ENCODE data around the gene SLIT3. TPM values are rescaled to one million over a fixed set of nuclear protein-coding genes. Genes with fewer than 3 reads are reported as not detected.

Gene SLIT3
- total and polyA plus RNA-seq, 2 experiments from 2014 or later: 58.4 to 96.7 TPM

- Histone ChIP-seq H3K27me3 (no peaks in the 10 kb centered on the region), H3K4me2 (no peak overlapping the region), H4K20me1 (ENCODE audit: insufficient read depth, poor library complexity, severe bottlenecking) (peaks cover 2% of the 10 kb centered on the region), H3K79me2 (no peaks in the 10 kb centered on the region), H3K4me1 (ENCODE audit: insufficient read depth) (peaks cover 6% of the 10 kb centered on the region), H3K9me2 (replicated peaks; ENCODE audit: insufficient read depth) (no peaks in the 10 kb centered on the region), H3K9me3 (ENCODE audit: low read depth) (no peaks in the 10 kb centered on the region), H3K36me3 (replicated peaks; ENCODE audit: insufficient read depth, low read depth) (no peaks in the 10 kb centered on the region), H3K27ac (no peak overlapping the region), H2AFZ (no peak overlapping the region), H3K4me3 (no peak overlapping the region)
- TF ChIP-seq CTCF (IDR thresholded peaks at IDR 0.05; ENCODE audit: poor library complexity) (no peak), EZH2 (IDR thresholded peaks at IDR 0.05; ENCODE audit: borderline replicate concordance) (no peak)
- WGBS (ENCODE audit: low lambda C conversion rate, missing lambda C conversion rate): 45% methylated on average over 1 of the region's 1 CpG
- DNase-seq (ENCODE audit: low spot score): no peak
Observed at GRCh38 chr5:169248996-169249395, 51.9 kb downstream of the SLIT3 start.

- WGBS (ENCODE audit: low lambda C conversion rate, missing lambda C conversion rate): 86% methylated on average over 3 of the region's 3 CpGs
- no peaks in the 10 kb centered on the region for H3K36me3 ChIP-seq (replicated peaks; ENCODE audit: insufficient read depth, low read depth)
- H3K79me2 ChIP-seq: no peaks in the 10 kb centered on the region
- peaks cover 6% of the 10 kb centered on the region for H3K4me1 ChIP-seq (ENCODE audit: insufficient read depth)
- no peaks in the 10 kb centered on the region for H3K27me3 ChIP-seq
- H3K4me3 ChIP-seq: no peak overlapping the region
- no peak for TF ChIP-seq EZH2 (IDR thresholded peaks at IDR 0.05; ENCODE audit: borderline replicate concordance)
- TF ChIP-seq CTCF (IDR thresholded peaks at IDR 0.05; ENCODE audit: poor library complexity): no peak
- no peak for TF ChIP-seq EZH2phosphoT487 (IDR thresholded peaks at IDR 0.05; ENCODE audit: low read depth, severe bottlenecking, unreplicated experiment)
- H2AFZ ChIP-seq: no peak overlapping the region
- H3K27ac ChIP-seq: no peak overlapping the region
- H3K4me2 ChIP-seq: no peak overlapping the region
- no peak for DNase-seq (ENCODE audit: low spot score)
- H3K9me3 ChIP-seq (ENCODE audit: low read depth): no peaks in the 10 kb centered on the region
- H4K20me1 ChIP-seq (ENCODE audit: insufficient read depth, poor library complexity, severe bottlenecking): peaks cover 2% of the 10 kb centered on the region
- H3K9me2 ChIP-seq (replicated peaks; ENCODE audit: insufficient read depth): no peaks in the 10 kb centered on the region
Observed at GRCh38 chr5:169248550-169248949, 52.4 kb downstream of the SLIT3 start.

GRCh38 chr5:169244812-169245211 is 56.1 kb downstream of the SLIT3 start:
- Histone ChIP-seq H3K4me2 (no peak overlapping the region), H3K9me2 (replicated peaks; ENCODE audit: insufficient read depth) (no peaks in the 10 kb centered on the region), H3K27me3 (no peaks in the 10 kb centered on the region), H3K27ac (no peak overlapping the region), H4K20me1 (ENCODE audit: insufficient read depth, poor library complexity, severe bottlenecking) (peaks cover 2% of the 10 kb centered on the region), H3K4me1 (ENCODE audit: insufficient read depth) (peaks cover 12% of the 10 kb centered on the region), H3K4me3 (no peak overlapping the region), H3K79me2 (no peaks in the 10 kb centered on the region), H3K9me3 (ENCODE audit: low read depth) (no peaks in the 10 kb centered on the region), H2AFZ (no peak overlapping the region), H3K36me3 (replicated peaks; ENCODE audit: insufficient read depth, low read depth) (no peaks in the 10 kb centered on the region)
- TF ChIP-seq CTCF (IDR thresholded peaks at IDR 0.05; ENCODE audit: poor library complexity): no peak
- TF ChIP-seq EZH2phosphoT487 (IDR thresholded peaks at IDR 0.05; ENCODE audit: low read depth, severe bottlenecking, unreplicated experiment): no peak
- no peak for TF ChIP-seq EZH2 (IDR thresholded peaks at IDR 0.05; ENCODE audit: borderline replicate concordance)
- WGBS (ENCODE audit: low lambda C conversion rate, missing lambda C conversion rate): 97% methylated on average over 3 of the region's 3 CpGs
- DNase-seq (ENCODE audit: low spot score): no peak
